ENCODE data around the gene LRRC42. TPM values are rescaled to one million over a fixed set of nuclear protein-coding genes. Genes with fewer than 3 reads are reported as not detected.
"Not testable (repeated sequence)": the region's sequence is repeated elsewhere in the genome, so short reads cannot be mapped to it uniquely, and the experiment has no call there.

The LRRC42 gene
- total RNA-seq, 1 donor from 2014 or later: 18.1 TPM

DNA sequence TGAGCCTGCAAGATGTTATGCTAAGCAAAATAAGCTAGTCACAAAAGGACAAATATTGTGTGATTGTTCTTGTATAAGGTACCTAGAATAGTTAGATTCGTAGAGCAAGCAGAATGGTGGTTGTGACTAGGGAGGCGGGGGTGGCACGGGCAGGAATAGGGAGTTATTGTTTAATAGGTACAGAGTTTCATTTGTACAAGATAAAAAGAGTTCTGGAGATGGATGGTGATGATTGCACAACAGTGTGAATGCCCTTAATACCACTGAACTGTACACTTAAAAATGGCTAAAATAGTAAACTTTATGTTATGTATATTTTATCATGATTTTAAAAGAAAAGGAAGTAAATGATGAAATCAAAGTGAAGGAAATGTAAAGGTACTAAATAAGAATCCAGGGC, 20.6 kb downstream of the LRRC42 start:
- no peak overlapping the region for H3K4me3 ChIP-seq
- no peaks in the 10 kb centered on the region for H3K4me1 ChIP-seq
- no peaks in the 10 kb centered on the region for H3K9me3 ChIP-seq
- TF ChIP-seq, protein P1, sequence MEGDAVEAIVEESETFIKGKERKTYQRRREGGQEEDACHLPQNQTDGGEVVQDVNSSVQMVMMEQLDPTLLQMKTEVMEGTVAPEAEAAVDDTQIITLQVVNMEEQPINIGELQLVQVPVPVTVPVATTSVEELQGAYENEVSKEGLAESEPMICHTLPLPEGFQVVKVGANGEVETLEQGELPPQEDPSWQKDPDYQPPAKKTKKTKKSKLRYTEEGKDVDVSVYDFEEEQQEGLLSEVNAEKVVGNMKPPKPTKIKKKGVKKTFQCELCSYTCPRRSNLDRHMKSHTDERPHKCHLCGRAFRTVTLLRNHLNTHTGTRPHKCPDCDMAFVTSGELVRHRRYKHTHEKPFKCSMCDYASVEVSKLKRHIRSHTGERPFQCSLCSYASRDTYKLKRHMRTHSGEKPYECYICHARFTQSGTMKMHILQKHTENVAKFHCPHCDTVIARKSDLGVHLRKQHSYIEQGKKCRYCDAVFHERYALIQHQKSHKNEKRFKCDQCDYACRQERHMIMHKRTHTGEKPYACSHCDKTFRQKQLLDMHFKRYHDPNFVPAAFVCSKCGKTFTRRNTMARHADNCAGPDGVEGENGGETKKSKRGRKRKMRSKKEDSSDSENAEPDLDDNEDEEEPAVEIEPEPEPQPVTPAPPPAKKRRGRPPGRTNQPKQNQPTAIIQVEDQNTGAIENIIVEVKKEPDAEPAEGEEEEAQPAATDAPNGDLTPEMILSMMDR (IDR thresholded peaks at IDR 0.05): no peak
- intact Hi-C loops (cut with DNase I): loop anchor here (10.0 kb wide), 1 partner anchor 102 kb away; no protein-coding TSS in a partner anchor
- ATAC-seq: no peak
- H3K27ac ChIP-seq: no peak overlapping the region
- no peak for DNase-seq
- peaks cover 82% of the 10 kb centered on the region for H3K36me3 ChIP-seq
- H3K27me3 ChIP-seq: no peaks in the 10 kb centered on the region

DNA sequence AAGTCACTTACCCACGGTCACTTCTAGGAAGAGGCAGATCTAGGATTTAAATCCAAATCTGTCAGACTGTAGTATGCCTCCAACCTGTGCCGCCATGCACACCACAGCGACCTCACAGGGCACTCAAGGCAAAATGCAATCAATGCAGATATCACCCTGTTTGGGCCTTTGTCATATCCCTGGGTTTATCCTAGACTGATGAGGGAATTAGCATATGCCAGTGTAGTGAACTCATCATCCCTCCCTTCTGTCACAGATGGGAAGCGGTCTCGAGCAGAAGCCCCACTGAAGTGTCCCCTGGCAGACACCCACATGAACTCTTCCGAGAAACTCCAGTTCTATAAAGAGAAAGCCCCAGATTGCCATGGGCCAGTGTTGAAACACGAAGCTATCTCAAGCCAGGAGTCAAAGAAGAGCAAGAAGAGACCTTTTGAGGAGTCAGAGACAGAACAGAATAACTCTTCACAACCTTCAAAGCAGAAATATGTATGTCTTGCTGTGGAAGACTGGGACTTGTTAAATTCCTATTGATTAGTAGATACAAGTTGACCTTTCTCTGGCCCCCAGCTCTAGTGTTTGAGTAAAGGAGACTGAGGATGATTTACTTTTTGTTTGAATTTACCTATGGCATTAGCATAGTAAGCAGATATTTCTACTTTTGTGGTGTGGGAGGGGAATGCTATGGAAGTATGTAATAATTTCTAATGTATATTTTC, 21.4 kb downstream of the LRRC42 start:
- Histone ChIP-seq H3K9me3 (no peaks in the 10 kb centered on the region), H3K4me3 (no peak overlapping the region), H3K4me1 (no peaks in the 10 kb centered on the region), H3K27ac (no peak overlapping the region), H3K36me3 (peaks cover 79% of the 10 kb centered on the region), H3K27me3 (no peaks in the 10 kb centered on the region)
- DNase-seq (no peak), ATAC-seq (no peak)
- TF ChIP-seq, protein P1 (IDR thresholded peaks at IDR 0.05): no peak
- intact Hi-C loops (cut with DNase I): loop anchor here (10.0 kb wide), 1 partner anchor 103 kb away; no protein-coding TSS in a partner anchor

DNA sequence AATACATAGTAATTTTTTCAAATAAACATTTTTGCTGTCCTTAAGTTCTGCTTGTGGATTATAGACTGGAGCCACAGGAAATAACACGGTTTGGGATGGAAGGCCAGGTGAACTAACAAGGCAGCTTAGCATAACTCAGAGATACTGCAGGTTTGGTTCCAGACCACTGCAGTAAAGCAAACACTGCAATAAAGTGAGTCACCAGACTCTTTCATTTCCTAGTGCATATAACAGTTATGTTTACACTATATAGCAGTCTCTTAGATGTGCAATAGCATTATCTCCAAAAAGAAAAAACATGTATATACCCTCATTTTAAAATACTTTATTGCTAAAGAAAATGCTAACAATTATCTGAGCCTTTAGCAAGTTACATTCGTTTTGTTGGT, 22.0 kb downstream of the LRRC42 start:
- Histone ChIP-seq H3K27me3 (no peaks in the 10 kb centered on the region), H3K9me3 (no peaks in the 10 kb centered on the region), H3K36me3 (peaks cover 74% of the 10 kb centered on the region), H3K4me3 (no peak overlapping the region), H3K4me1 (no peaks in the 10 kb centered on the region), H3K27ac (no peak overlapping the region)
- TF ChIP-seq, protein P1 (IDR thresholded peaks at IDR 0.05): no peak
- ATAC-seq (no peak), DNase-seq (no peak)
- intact Hi-C loops (cut with DNase I): loop anchor here (10.0 kb wide), 1 partner anchor 103 kb away; no protein-coding TSS in a partner anchor

DNA sequence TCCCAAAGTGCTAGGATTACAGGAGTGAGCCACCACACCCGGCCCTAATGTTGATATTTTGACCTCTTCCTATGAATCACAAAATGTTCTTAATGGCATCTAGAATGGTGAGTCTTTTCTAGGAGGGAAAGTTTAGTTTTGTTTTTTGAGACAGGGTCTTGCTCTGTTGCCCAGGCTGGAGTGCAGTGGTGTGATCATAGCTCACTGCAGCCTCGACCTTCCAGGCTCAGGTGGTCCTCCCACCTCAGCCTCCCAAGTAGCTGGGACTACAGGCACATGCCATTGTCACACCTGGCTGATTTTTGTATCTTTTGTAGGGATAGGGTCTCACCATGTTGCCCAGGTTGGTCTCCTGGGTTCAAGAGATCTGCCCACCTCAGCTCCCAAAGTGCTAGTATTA, 23.2 kb downstream of the LRRC42 start:
- not testable (repeated sequence) for H3K27me3 ChIP-seq, ATAC-seq, DNase-seq, H3K4me3 ChIP-seq, H3K27ac ChIP-seq, H3K4me1 ChIP-seq, H3K9me3 ChIP-seq
- intact Hi-C loops (cut with DNase I): loop anchor here (10.0 kb wide), 1 partner anchor 105 kb away; no protein-coding TSS in a partner anchor
- H3K36me3 ChIP-seq: peaks cover 64% of the 10 kb centered on the region

DNA sequence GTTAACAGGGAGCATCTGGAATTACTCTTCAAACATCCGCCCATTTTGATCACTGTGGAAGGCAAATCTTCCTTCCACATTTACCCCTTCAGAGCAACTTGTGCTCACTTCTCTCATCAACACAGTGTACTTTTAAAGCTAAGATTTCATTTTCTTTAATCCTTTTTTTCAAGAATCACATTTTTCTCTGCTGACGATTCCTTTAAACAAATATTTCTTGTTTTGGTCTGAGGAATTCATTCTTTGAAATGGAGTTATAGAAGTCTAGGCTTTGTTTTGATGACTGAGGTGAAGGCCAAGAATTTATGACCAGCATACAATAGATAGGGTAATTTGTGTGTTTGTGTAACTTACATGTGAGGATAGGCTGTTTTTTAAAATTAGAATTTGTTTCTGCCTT, 25.6 kb downstream of the LRRC42 start:
- TF ChIP-seq, protein P1 (IDR thresholded peaks at IDR 0.05): no peak
- Histone ChIP-seq H3K27me3 (no peaks in the 10 kb centered on the region), H3K4me1 (no peaks in the 10 kb centered on the region), H3K4me3 (no peak overlapping the region), H3K36me3 (peaks cover 45% of the 10 kb centered on the region), H3K27ac (no peak overlapping the region), H3K9me3 (no peaks in the 10 kb centered on the region)
- intact Hi-C loops (cut with DNase I): no loop called here
- ATAC-seq: no peak
- DNase-seq: no peak

DNA sequence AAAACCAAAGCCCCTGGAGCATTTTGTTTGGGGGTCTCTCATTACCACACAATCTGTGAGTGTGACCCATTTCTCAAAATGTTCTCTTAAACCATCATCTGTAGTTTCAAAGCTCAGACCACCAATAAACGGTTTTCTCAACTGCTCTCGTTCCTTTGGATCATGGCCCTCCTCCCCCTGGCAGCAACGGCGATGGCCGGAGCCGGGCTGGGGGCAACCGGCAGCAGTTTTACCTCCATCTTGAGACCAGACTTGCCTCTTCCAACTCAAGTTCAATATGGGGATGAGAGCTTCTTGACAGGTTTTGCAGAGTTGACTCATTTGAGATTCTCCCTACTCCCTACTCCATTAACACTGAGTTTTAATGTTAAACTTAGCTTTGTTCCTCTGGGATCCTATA, 29.7 kb downstream of the LRRC42 start:
- Histone ChIP-seq H3K36me3 (peaks cover 5% of the 10 kb centered on the region), H3K27ac (no peak overlapping the region), H3K4me3 (no peak overlapping the region), H3K27me3 (no peaks in the 10 kb centered on the region), H3K4me1 (no peaks in the 10 kb centered on the region), H3K9me3 (no peaks in the 10 kb centered on the region)
- TF ChIP-seq, protein P1 (IDR thresholded peaks at IDR 0.05): no peak
- no peak for DNase-seq
- no peak for ATAC-seq
- intact Hi-C loops (cut with DNase I): no loop called here
